CD14-positive monocyte (primary cell): ENCODE results near the gene SLC25A26. TPM values are rescaled to one million over a fixed set of nuclear protein-coding genes. Genes with fewer than 3 reads are reported as not detected.

Experiments used
- DNase-seq, 3 donors: peaks; one replicate each; pipeline ENCODE4 v3.0.0-alpha.2; 2011 to 2022
- H2AFZ ChIP-seq: 2 replicates; pipeline ENCODE4 v1.6.0; 2012; ENCODE audit warnings: mild to moderate bottlenecking, low read depth, low read length, inconsistent platforms; ENCODE audit not compliant: insufficient read depth, poor library complexity, severe bottlenecking
- H3K27ac ChIP-seq, 2 donors: 1 replicate in 1 of 2; 2 replicates in 1 of 2; pipeline ENCODE4 v1.5.1; 2012 to 2013; ENCODE audit warnings: low read length in 2 of 2, control low read depth in 1 of 2, inconsistent platforms in 1 of 2, low read depth in 1 of 2, mild to moderate bottlenecking in 1 of 2
- H3K27me3 ChIP-seq, 2 donors: one replicate each; pipeline versions ENCODE4 v1.6.0 to v1.6.1; 2011 to 2013; ENCODE audit warnings: low read length in 2 of 2; ENCODE audit not compliant: control insufficient read depth in 2 of 2, insufficient read depth in 2 of 2
- H3K36me3 ChIP-seq, 2 donors: replicated peaks in 1 of 2; 1 replicate in 1 of 2; 2 replicates in 1 of 2; pipeline versions ENCODE4 v1.5.1 to v1.6.1; 2012 to 2013; ENCODE audit warnings: low read length in 2 of 2, control low read depth in 1 of 2, inconsistent platforms in 1 of 2, mild to moderate bottlenecking in 1 of 2; ENCODE audit not compliant: insufficient read depth in 2 of 2, control insufficient read depth in 1 of 2
- H3K4me1 ChIP-seq, 2 donors: 1 replicate in 1 of 2; 2 replicates in 1 of 2; pipeline versions ENCODE4 v1.5.1 to v1.6.1; 2012 to 2013; ENCODE audit warnings: low read length in 2 of 2, control low read depth in 1 of 2, inconsistent platforms in 1 of 2, mild to moderate bottlenecking in 1 of 2, moderate library complexity in 1 of 2; ENCODE audit not compliant: insufficient read depth in 2 of 2, control insufficient read depth in 1 of 2
- H3K4me2 ChIP-seq: replicated peaks from 2 replicates; pipeline ENCODE3; 2012; ENCODE audit warnings: low read length, moderate library complexity, mild to moderate bottlenecking; ENCODE audit not compliant: poor library complexity, severe bottlenecking; ENCODE audit errors: extremely low read depth
- H3K4me3 ChIP-seq, 3 experiments: fragments of 200-600 bp in 1 of 3; sonication (generic) in 1 of 3; replicated peaks in 1 of 3; 1 replicate in 2 of 3; 2 replicates in 1 of 3; pipeline ENCODE4 v1.5.1; 2011 to 2013; ENCODE audit warnings: low read length in 3 of 3, mild to moderate bottlenecking in 3 of 3, control low read depth in 2 of 3, low read depth in 2 of 3, inconsistent platforms in 1 of 3, moderate library complexity in 1 of 3
- H3K79me2 ChIP-seq: 2 replicates; pipeline ENCODE4 v1.6.0; 2012; ENCODE audit warnings: mild to moderate bottlenecking, control low read depth, inconsistent platforms, low read length, moderate library complexity; ENCODE audit not compliant: insufficient read depth
- H3K9ac ChIP-seq: 2 replicates; pipeline ENCODE4 v1.6.0; 2017; ENCODE audit warnings: low read length, mild to moderate bottlenecking; ENCODE audit not compliant: insufficient read depth, poor library complexity, severe bottlenecking
- H3K9me3 ChIP-seq, 2 donors: replicated peaks in 1 of 2; 1 replicate in 1 of 2; 2 replicates in 1 of 2; pipeline versions ENCODE4 v1.5.1 to v1.6.1; 2012 to 2013; ENCODE audit warnings: low read length in 2 of 2, control low read depth in 1 of 2; ENCODE audit not compliant: control insufficient read depth in 1 of 2, insufficient read depth in 1 of 2
- H4K20me1 ChIP-seq: 2 replicates; pipeline ENCODE4 v1.6.0; 2012; ENCODE audit warnings: mild to moderate bottlenecking, low read length, control low read depth, moderate library complexity; ENCODE audit not compliant: insufficient read depth
- H3K27ac Mint-ChIP-seq, 7 donors: one replicate each; pipeline ENCODE4 v1.8.0; 2020; ENCODE audit warnings: mild to moderate bottlenecking in 7 of 7, mixed read lengths in 7 of 7, moderate library complexity in 6 of 7, inconsistent platforms in 2 of 7
- H3K27me3 Mint-ChIP-seq, 3 donors: one replicate each; pipeline ENCODE4 v1.8.0; 2021 to 2022; ENCODE audit warnings: low read depth in 3 of 3, mild to moderate bottlenecking in 3 of 3, mixed read lengths in 3 of 3, moderate library complexity in 3 of 3, inconsistent platforms in 1 of 3
- H3K36me3 Mint-ChIP-seq, 2 donors: one replicate each; pipeline ENCODE4 v1.8.0; 2020; ENCODE audit warnings: mixed read lengths in 2 of 2, inconsistent platforms in 1 of 2, mild to moderate bottlenecking in 1 of 2
- H3K4me1 Mint-ChIP-seq: one replicate; pipeline ENCODE4 v1.8.0; 2020; ENCODE audit warnings: mild to moderate bottlenecking, mixed read lengths
- H3K4me3 Mint-ChIP-seq, 2 donors: one replicate each; pipeline ENCODE4 v1.8.0; 2020; ENCODE audit warnings: mild to moderate bottlenecking in 2 of 2, mixed read lengths in 2 of 2, moderate library complexity in 1 of 2
- H3K9me3 Mint-ChIP-seq, 7 donors: one replicate each; pipeline ENCODE4 v1.8.0; 2020 to 2022; ENCODE audit warnings: mixed read lengths in 7 of 7, mild to moderate bottlenecking in 6 of 7, moderate library complexity in 6 of 7, inconsistent platforms in 2 of 7
- WGBS: methylation state at CpG from one replicate; pipeline ENCODE4 v1.1.5; 2013; ENCODE audit warnings: missing lambda C conversion rate; ENCODE audit not compliant: insufficient coverage; 5-methylcytosine and 5-hydroxymethylcytosine counted together
- intact Hi-C, 2 donors: fragments of 100-400 bp; cut with micrococcal nuclease; formaldehyde crosslinking; loops; one replicate each; pipeline versions ENCODE4 v1.15.0 to v1.15.1; 2023
- polyA plus RNA-seq, 3 donors: library from polyadenylated mRNA; depleted of rRNA in 1 of 3; unstranded in 2 of 3; stranded (reverse) in 1 of 3; fragments of 300-500 nt in 2 of 3; fragments of >200 nt in 1 of 3; fragmentation: Illumina TruSeq in 2 of 3; gene quantifications; 1 replicate in 2 of 3; 2 replicates in 1 of 3; pipeline ENCODE4 v1.2.3, GENCODE V29; 2012 to 2021
- TF ChIP-seq, protein P1 (sequence below): fragments of 200-600 bp; IDR thresholded peaks from one replicate; pipeline ENCODE4 v1.8.0; 2022; ENCODE audit warnings: antibody characterized with exemption, mild to moderate bottlenecking

Gene SLC25A26
- polyA plus RNA-seq, 3 donors: 11.6 to 23.0 (median 14.4) TPM

DNA sequence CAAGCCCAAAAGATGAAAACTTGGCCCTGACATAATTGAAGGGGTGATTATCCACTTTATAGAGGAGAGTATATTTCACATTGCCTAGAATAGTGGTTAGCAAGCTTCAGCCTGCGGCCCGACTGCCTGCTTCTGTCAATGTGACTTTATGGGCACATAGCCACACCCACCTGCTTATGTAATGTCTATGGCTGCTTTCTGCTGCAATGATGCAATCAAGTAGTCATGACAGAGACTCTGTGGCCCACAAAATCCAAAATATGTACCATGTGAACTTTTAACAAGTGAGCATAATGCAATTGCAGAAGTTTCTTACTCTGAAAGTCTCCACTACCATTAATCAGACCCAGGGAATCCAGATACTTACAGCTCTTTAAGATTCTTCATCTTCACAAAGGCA lies 176.9 kb downstream of the SLC25A26 start:
- Mint-ChIP-seq H3K9me3 (peaks cover 0 to 3% (median 0%) of the 10 kb centered on the region in 7 donors), H3K27me3 (peaks cover 0 to 2% (median 0%) of the 10 kb centered on the region in 3 donors), H3K27ac (peak overlapping the region in 4 of 7 donors; percentile 55 to 82 (median 68)), H3K36me3 (peaks cover 5 to 11% of the 10 kb centered on the region in 2 donors), H3K4me1 (peaks cover 9% of the 10 kb centered on the region), H3K4me3 (no peak overlapping the region)
- TF ChIP-seq, protein P1, sequence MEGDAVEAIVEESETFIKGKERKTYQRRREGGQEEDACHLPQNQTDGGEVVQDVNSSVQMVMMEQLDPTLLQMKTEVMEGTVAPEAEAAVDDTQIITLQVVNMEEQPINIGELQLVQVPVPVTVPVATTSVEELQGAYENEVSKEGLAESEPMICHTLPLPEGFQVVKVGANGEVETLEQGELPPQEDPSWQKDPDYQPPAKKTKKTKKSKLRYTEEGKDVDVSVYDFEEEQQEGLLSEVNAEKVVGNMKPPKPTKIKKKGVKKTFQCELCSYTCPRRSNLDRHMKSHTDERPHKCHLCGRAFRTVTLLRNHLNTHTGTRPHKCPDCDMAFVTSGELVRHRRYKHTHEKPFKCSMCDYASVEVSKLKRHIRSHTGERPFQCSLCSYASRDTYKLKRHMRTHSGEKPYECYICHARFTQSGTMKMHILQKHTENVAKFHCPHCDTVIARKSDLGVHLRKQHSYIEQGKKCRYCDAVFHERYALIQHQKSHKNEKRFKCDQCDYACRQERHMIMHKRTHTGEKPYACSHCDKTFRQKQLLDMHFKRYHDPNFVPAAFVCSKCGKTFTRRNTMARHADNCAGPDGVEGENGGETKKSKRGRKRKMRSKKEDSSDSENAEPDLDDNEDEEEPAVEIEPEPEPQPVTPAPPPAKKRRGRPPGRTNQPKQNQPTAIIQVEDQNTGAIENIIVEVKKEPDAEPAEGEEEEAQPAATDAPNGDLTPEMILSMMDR: no peak
- Histone ChIP-seq H2AFZ (no peak overlapping the region), H3K27ac (peak overlapping the region in 1 of 2 donors; percentile 63), H3K9me3 (no peaks in the 10 kb centered on the region), H4K20me1 (no peaks in the 10 kb centered on the region), H3K4me2 (no peak overlapping the region), H3K79me2 (no peaks in the 10 kb centered on the region), H3K27me3 (no peaks in the 10 kb centered on the region), H3K36me3 (no peaks in the 10 kb centered on the region), H3K4me1 (peaks cover 8 to 11% of the 10 kb centered on the region in 2 donors), H3K4me3 (no peak overlapping the region), H3K9ac (no peak overlapping the region)
- DNase-seq: peak; percentile 55 to 68 (median 56)
- intact Hi-C loops: no loop called here
- WGBS: no CpG with 5 or more reads among the region's 2 CpGs

DNA sequence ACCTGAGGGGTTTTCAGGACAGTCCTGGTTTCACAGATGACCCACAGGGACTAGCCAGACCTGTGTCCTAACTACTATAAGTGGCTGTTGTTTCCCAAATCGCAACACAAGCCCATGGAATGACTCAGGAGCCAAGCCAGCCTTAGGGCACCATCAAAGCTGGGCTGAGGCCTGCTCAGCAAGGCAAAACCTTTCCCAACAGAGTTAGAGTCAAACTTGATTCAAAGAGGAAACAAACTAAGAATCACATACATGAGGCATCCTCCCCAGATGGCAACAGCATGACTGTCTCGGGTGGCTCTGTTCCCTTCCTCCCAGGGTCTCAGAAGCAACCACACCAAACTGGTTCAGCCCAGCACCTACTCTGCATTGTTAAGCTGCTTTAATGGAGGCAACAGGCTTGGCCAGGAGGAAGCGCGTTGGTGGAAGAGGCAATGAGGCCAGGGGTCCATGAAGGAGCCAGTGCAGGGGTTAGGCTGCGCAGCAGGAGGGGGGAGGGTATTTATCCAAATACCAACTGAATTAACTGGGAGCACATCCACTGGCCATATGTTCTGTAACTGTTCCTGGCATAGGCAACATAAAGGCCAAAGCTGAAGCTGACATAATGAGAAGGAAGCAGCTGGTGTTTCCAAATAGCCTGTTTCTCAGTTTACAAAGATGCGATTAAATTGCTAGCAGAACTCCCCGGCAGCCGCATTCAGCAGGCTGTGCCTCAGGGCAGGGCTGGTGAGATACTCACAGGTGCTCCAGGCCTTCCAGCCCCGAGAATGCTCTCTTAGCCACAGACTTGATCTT lies 177.6 kb downstream of the SLC25A26 start:
- Histone ChIP-seq H3K9me3 (no peaks in the 10 kb centered on the region), H3K36me3 (no peaks in the 10 kb centered on the region)

More for the DNA sequence above, 177.6 kb downstream of the SLC25A26 start:
- peak in 1 of 3 donors; percentile 18 for DNase-seq
- Mint-ChIP-seq H3K27ac (peak overlapping the region in 6 of 7 donors; percentile 33 to 82 (median 68)), H3K27me3 (peaks cover 0 to 2% (median 0%) of the 10 kb centered on the region in 3 donors), H3K9me3 (peaks cover 0 to 3% (median 0%) of the 10 kb centered on the region in 7 donors), H3K4me3 (no peak overlapping the region), H3K36me3 (peaks cover 5 to 6% of the 10 kb centered on the region in 2 donors), H3K4me1 (peaks cover 9% of the 10 kb centered on the region)
- Histone ChIP-seq H2AFZ (no peak overlapping the region), H3K79me2 (no peaks in the 10 kb centered on the region), H3K9ac (no peak overlapping the region), H3K4me3 (no peak overlapping the region), H3K27ac (peak overlapping the region in 1 of 2 donors; percentile 63), H3K4me2 (no peak overlapping the region), H3K4me1 (peaks cover 8 to 11% of the 10 kb centered on the region in 2 donors), H3K27me3 (no peaks in the 10 kb centered on the region), H4K20me1 (no peaks in the 10 kb centered on the region)
- intact Hi-C loops: no loop called here
- WGBS: 97% methylated on average over 9 of the region's 9 CpGs
- TF ChIP-seq, protein P1: no peak
